ENCODE data around the gene DPP7.
"Not testable (repeated sequence)": the region's sequence is repeated elsewhere in the genome, so short reads cannot be mapped to it uniquely, and the experiment has no call there.

DPP7 gene

DNA sequence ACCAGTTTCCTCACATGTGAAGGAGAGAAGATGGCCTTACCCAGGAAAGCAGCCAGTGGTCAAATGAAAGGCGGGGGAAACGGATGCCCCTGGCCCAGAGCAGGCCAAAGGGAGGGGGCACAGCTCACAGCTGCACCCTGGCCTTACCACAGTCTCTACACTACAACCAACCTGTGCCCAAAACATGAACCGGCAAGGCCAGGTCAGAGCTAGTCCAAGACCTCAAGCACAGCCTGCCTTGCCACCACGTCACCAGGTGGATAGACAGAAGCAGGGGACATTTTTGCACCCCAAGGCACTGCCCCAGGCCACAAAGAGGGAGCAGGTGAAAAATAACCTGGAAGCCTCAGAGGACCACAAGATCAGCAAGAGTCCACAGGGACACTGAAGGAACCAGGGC, 28.9 kb upstream of the DPP7 start:
- ATAC-seq (replicated peaks; ENCODE audit: extremely low read depth, poor library complexity, severe bottlenecking) (no peak), DNase-seq (ENCODE audit: low spot score in 2 of 2) (no peak)
- no peak overlapping the region for H3K27ac Mint-ChIP-seq (ENCODE audit: low read depth)
- peaks cover 14% of the 10 kb centered on the region for H3K36me3 Mint-ChIP-seq (ENCODE audit: insufficient read depth)
- peaks cover 5% of the 10 kb centered on the region for H3K4me1 Mint-ChIP-seq
- no peak overlapping the region for H3K4me3 Mint-ChIP-seq
- H3K27me3 Mint-ChIP-seq = peaks cover 57% of the 10 kb centered on the region
- no peaks in the 10 kb centered on the region for H3K9me3 Mint-ChIP-seq

DNA sequence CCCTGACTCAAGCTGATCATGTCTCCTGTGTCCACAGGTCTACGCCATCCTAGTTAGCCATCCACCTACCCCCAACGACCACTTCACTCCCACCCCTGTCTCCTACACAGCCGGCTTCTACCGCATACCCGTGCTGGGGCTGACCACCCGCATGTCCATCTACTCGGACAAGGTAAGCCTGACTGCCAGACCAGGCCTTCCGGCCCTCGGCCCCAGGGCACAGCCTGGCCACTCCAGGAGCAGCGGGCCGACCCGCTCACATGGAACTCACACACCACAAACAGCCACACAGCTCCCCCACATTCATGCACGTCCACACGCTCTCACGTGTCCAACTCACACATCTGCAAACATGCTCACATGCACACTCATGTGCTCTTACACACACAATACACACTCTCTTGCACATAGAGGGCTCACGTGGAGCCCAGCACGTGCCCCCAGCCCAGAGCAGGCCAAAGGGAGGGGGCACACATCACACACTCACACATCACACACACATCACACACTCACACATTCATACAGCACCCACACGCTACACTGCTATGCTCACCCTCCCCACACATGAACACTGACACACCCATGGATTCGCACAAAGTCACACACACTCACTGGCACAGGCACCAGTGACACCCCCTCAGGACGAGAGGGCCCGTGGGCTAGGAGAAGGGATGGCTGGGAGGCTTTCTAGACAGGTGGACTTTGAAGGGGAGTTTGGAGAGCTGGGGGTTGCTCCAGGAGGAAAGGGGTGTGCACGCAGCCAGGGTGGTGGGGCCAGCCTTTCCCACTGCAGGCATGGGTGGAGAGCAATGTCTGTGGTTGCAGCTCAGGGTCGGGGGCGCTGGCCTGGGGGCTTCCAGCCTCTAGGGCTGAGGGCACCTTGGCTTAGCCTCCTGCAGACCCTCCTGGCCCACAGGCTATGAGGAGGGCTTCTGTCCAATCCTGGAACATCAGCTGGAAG, 27.7 kb upstream of the DPP7 start:
- Mint-ChIP-seq H3K4me3 (no peak overlapping the region), H3K36me3 (ENCODE audit: insufficient read depth) (peaks cover 19% of the 10 kb centered on the region), H3K9me3 (no peaks in the 10 kb centered on the region), H3K27ac (ENCODE audit: low read depth) (no peak overlapping the region), H3K27me3 (peaks cover 65% of the 10 kb centered on the region), H3K4me1 (peaks cover 4% of the 10 kb centered on the region)
- ATAC-seq (replicated peaks; ENCODE audit: extremely low read depth, poor library complexity, severe bottlenecking) (no peak), DNase-seq (ENCODE audit: low spot score in 2 of 2) (no peak)

DNA sequence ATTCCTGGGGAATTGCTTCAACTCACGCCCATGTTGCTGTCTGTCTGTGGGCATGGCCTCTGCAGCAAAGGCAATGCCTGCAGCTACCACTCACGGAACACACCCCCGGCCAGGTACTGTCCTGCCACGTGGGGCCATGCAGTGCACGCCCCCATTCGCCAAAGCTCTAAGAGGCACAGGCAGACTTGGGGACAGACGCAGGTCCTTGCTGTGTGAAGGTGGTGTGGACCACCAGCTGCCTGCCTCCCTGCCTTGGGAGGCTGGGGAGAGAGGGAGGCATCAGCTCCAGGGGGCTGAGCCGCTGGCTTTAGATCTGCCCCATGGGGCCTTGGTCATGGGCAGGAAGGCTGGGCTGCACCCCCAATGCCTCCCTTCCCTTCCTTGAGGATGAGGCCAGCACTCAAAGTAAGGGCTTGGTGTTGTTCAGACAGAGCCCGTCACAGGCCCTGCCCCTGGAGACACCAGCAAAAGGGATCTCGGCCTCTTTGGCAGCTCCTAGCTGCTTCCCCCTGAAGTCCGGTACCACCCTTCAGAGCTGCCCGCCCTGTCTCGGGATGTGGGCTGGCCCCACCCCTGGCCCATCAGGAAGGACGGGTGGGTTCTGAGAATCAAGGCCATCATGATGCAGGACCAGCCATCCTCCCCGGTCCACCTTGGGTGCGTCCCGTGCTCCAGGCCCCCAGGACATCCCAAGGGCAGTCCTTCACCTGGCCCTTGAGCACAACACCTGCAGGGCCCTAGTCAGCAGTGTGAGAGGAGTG, 26.7 kb upstream of the DPP7 start:
- DNase-seq (ENCODE audit: low spot score in 2 of 2) = no peak
- no peaks in the 10 kb centered on the region for H3K9me3 Mint-ChIP-seq
- ATAC-seq (replicated peaks; ENCODE audit: extremely low read depth, poor library complexity, severe bottlenecking) = no peak
- peaks cover 65% of the 10 kb centered on the region for H3K27me3 Mint-ChIP-seq
- no peaks in the 10 kb centered on the region for H3K4me1 Mint-ChIP-seq
- peaks cover 16% of the 10 kb centered on the region for H3K36me3 Mint-ChIP-seq (ENCODE audit: insufficient read depth)
- no peak overlapping the region for H3K27ac Mint-ChIP-seq (ENCODE audit: low read depth)
- no peak overlapping the region for H3K4me3 Mint-ChIP-seq

DNA sequence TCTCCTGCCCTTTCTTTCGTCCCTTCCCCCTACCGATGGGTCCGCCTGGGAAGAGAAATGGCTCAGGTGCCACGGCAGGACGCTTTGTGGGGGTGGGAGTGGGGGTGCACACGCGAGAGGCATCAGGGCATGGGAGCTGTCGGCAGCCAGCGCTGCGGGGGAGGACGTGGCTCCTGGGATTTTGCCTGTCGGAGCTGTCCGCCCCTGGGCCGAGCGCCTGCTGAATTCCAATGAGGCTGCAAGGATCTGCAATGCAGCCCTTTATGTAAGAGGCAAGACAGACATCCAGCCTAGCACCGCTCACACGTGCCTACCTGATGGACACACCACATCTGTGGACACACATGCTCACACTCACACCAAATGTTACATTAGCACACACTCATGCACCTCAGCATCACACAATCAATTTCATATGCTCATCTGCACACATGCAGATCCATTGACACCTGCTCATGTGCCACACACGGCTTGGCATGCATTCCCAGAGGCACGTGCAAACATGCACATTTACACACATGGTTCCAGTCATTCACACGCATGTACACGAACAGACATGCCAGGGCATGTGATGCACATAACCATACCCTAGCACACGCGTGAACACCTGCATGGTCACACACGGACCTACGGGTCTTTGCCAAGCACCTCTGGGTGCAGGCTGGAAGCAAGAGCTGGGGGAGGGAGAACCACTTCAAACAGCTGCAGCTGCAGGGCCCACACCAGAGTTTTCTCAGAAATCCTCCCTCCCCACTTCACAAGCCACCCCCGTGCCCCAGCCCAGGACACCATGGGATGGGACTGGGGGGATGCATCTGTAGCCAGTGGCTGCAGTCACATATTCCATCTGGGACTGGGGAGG, 25.8 kb upstream of the DPP7 start:
- H3K27me3 Mint-ChIP-seq = peaks cover 74% of the 10 kb centered on the region
- ATAC-seq (replicated peaks; ENCODE audit: extremely low read depth, poor library complexity, severe bottlenecking) (no peak), DNase-seq (ENCODE audit: low spot score in 2 of 2) (no peak)
- no peaks in the 10 kb centered on the region for H3K4me1 Mint-ChIP-seq
- H3K9me3 Mint-ChIP-seq = no peaks in the 10 kb centered on the region
- no peak overlapping the region for H3K4me3 Mint-ChIP-seq
- H3K27ac Mint-ChIP-seq (ENCODE audit: low read depth) = no peak overlapping the region
- peaks cover 16% of the 10 kb centered on the region for H3K36me3 Mint-ChIP-seq (ENCODE audit: insufficient read depth)

DNA sequence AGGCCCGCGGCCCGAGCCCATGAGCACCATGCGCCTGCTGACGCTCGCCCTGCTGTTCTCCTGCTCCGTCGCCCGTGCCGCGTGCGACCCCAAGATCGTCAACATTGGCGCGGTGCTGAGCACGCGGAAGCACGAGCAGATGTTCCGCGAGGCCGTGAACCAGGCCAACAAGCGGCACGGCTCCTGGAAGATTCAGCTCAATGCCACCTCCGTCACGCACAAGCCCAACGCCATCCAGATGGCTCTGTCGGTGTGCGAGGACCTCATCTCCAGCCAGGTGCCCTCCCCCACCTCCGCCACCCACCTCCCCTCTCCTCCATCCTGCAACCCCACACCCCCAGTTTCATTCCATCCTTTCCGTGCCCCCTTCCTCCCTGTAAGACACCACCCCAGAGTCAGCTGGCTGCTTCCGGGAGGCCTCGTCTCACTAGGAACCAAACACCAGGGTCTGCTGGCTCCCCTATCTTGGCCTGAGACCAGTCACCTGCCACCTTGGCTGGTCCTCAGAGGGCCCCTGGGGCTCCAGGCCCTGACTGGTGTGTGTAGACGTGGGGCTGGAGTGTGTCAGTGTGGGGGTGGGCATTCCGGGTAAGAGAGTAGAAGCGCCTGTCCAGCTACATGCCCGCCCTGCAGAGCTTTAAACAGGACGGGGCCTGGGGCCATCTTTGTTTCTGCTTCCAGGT, 25.1 kb upstream of the DPP7 start:
- H3K4me1 Mint-ChIP-seq = no peaks in the 10 kb centered on the region
- H3K4me3 Mint-ChIP-seq = no peak overlapping the region
- no peaks in the 10 kb centered on the region for H3K9me3 Mint-ChIP-seq
- peaks cover 81% of the 10 kb centered on the region for H3K27me3 Mint-ChIP-seq
- H3K27ac Mint-ChIP-seq (ENCODE audit: low read depth) = no peak overlapping the region
- peaks cover 16% of the 10 kb centered on the region for H3K36me3 Mint-ChIP-seq (ENCODE audit: insufficient read depth)
- DNase-seq (ENCODE audit: low spot score in 2 of 2) = no peak
- ATAC-seq (replicated peaks; ENCODE audit: extremely low read depth, poor library complexity, severe bottlenecking) = no peak

DNA sequence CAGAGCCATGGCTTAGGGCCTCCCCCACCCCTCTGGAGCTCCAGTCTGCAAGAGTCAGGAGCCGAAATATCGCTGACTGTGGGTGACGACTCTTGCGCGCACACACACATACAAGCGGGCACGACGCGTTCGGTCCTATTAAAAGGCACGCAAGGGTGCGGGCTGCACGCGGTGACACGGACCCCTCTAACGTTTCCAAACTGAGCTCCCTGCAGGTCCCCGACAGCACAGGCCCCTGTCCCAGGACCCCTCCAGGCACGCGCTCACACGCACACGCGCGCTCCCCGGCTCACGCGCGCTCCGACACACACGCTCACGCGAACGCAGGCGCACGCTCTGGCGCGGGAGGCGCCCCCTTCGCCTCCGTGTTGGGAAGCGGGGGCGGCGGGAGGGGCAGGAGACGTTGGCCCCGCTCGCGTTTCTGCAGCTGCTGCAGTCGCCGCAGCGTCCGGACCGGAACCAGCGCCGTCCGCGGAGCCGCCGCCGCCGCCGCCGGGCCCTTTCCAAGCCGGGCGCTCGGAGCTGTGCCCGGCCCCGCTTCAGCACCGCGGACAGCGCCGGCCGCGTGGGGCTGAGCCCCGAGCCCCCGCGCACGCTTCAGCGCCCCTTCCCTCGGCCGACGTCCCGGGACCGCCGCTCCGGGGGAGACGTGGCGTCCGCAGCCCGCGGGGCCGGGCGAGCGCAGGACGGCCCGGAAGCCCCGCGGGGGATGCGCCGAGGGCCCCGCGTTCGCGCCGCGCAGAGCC, 24.4 kb upstream of the DPP7 start, which contains the start of gene GRIN1:
Gene GRIN1, plus strand, starts transcription at position 433 of the 746 bp plus-strand sequence. CDS start 333 bp downstream, outside the sequence.
- no peak for DNase-seq (ENCODE audit: low spot score in 2 of 2)
- Mint-ChIP-seq H3K27me3 (peaks cover 78% of the 10 kb centered on the region), H3K9me3 (no peaks in the 10 kb centered on the region), H3K4me1 (no peaks in the 10 kb centered on the region), H3K27ac (ENCODE audit: low read depth) (no peak within 1 kb of the TSS), H3K4me3 (no peak within 1 kb of the TSS), H3K36me3 (ENCODE audit: insufficient read depth) (peaks cover 16% of the 10 kb centered on the region)
- peak; percentile 24 for ATAC-seq (replicated peaks; ENCODE audit: extremely low read depth, poor library complexity, severe bottlenecking)

DNA sequence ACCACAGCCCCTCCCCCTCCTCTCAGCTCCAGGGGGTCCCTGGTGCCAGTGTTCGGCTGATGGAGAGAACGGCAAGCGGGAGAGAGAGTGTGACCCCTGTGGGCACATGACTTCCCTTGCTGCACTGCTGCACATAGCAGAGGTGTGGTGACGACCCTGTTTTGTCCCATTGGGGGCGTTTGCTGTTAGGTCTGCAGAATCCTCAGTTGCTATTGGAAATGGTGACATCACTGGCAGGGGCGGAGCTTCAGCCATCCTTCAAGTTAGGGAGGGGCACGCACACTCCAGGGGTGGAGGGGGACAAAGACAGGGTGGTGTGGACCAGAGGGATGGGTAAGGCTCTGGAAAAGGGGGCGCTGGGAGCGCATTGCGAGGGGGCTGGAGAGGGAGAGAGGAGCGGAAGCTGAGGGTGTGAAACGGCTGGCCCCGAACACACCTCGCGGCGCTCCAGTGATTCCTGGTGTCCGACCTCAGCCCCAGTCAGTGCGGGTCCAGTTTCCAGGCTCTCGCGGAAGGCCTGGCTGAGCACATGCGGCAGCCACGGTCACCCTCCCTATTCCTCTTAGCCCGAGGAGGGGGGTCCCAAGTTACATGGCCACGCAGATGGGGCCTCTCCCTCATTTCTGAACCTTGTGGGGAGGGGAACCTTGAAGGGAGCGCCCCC, 23.7 kb upstream of the DPP7 start:
- Mint-ChIP-seq H3K27me3 (peaks cover 71% of the 10 kb centered on the region), H3K4me3 (no peak overlapping the region), H3K9me3 (no peaks in the 10 kb centered on the region), H3K27ac (ENCODE audit: low read depth) (no peak overlapping the region), H3K36me3 (ENCODE audit: insufficient read depth) (peaks cover 16% of the 10 kb centered on the region), H3K4me1 (no peaks in the 10 kb centered on the region)
- DNase-seq (ENCODE audit: low spot score in 2 of 2) (no peak), ATAC-seq (replicated peaks; ENCODE audit: extremely low read depth, poor library complexity, severe bottlenecking) (no peak)

DNA sequence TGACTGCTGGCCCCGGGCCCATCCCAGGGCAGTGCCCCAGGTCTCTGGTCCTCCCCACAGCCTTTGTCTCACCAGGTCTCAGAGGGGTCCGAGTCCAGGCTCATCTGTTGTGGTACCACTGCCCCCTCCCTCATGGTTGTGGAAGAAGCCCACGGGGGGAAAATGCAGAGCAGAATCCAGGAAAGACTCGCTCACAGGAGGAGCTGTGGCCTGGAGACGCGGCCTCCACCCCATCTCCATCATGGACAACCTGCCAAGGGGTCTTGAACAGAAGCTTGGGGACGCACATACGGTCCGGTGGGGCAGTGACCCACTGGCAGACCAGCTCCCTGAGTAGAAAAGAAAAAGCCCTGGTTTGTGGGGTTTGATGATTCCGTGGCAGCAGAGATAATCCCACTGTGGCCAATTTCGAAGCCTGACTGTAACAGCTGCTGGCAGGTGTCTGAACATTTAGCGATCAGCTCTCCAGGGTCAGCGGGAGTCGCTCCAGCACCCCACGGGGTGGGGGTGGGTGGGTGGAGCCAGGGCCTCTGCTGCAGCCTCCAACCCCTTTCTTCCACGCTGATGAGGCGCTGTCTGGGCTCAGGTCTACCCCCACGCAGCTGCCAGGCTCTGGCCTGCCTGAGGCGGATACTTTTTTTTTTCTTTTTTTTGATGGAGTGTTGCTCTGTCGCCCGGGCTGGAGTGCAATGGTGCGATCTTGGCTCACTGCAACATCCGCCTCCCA, 22.5 kb upstream of the DPP7 start:
- Mint-ChIP-seq H3K27me3 (peaks cover 69% of the 10 kb centered on the region), H3K27ac (ENCODE audit: low read depth) (no peak overlapping the region), H3K9me3 (no peaks in the 10 kb centered on the region), H3K4me1 (no peaks in the 10 kb centered on the region), H3K4me3 (no peak overlapping the region), H3K36me3 (ENCODE audit: insufficient read depth) (peaks cover 14% of the 10 kb centered on the region)
- no peak for DNase-seq (ENCODE audit: low spot score in 2 of 2)
- ATAC-seq (replicated peaks; ENCODE audit: extremely low read depth, poor library complexity, severe bottlenecking) = no peak

DNA sequence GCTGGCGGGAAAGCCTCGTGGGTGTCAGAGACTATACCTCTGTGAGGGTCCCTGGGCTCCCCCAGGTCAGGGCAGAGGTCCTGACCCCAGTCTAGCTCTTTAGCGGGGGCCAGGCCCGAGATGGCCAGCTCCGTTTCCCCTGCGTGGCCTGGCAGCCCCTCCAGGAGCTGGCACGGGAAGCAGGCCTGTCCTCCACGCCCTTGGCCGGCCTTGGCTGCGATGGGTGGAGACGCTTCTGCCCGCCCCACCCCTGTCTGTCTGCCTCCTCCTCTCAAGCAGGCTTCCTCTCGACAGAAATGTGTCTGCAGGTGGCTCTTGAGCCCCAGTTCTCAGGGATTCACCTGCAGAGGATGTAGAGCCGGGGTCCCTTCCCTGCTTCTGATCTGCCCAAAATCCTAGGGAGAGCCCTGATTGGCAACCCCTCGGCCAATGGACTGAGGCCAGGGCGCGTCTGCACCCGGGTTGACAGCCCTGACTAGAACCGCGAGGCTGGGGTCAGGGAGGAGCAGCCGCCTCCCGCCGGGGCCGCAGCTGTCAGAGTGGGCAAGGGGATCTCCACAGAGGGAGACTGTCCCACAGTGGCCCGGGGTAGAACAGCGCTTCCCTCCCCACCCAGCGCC, 21.8 kb upstream of the DPP7 start:
- DNase-seq (ENCODE audit: low spot score in 2 of 2) = no peak
- Mint-ChIP-seq H3K27ac (ENCODE audit: low read depth) (no peak overlapping the region), H3K36me3 (ENCODE audit: insufficient read depth) (peaks cover 16% of the 10 kb centered on the region), H3K27me3 (peaks cover 62% of the 10 kb centered on the region), H3K4me3 (no peak overlapping the region), H3K9me3 (no peaks in the 10 kb centered on the region), H3K4me1 (no peaks in the 10 kb centered on the region)
- ATAC-seq (replicated peaks; ENCODE audit: extremely low read depth, poor library complexity, severe bottlenecking) = no peak

DNA sequence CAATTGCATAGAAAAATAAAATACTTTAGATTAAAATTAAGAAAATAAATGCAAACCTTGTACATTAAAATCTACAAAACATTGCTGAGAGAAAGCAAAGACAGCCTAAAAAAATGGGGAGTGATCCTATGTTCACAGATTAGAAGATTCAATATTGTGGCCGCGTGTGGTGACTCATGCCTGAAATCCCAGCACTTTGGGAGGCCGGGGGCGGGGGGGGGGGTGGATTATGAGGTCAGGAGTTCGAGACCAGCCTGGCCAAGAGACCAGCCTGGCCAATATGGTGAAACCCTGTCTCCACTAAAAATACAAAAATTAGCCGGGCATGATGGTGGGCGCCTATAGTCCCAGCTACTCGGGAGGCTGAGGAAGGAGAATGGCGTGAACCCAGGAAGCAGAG, 20.6 kb upstream of the DPP7 start:
- H3K9me3 Mint-ChIP-seq; H3K4me3 Mint-ChIP-seq; DNase-seq (ENCODE audit: low spot score in 2 of 2); H3K4me1 Mint-ChIP-seq; H3K27ac Mint-ChIP-seq (ENCODE audit: low read depth); ATAC-seq (replicated peaks; ENCODE audit: extremely low read depth, poor library complexity, severe bottlenecking): not testable (repeated sequence)
- H3K27me3 Mint-ChIP-seq = peaks cover 54% of the 10 kb centered on the region
- H3K36me3 Mint-ChIP-seq (ENCODE audit: insufficient read depth) = peaks cover 16% of the 10 kb centered on the region
